OCI-LY7 (cell line): ENCODE results near the gene PSMD7. TPM values are rescaled to one million over a fixed set of nuclear protein-coding genes. Genes with fewer than 3 reads are reported as not detected.

Experiments
- BruUV-seq: library from RNA; stranded (reverse); fragments of 400-500 nt; replicated peaks from 2 replicates; lab custom pipeline; 2021; lab: Mats Ljungman, UMichigan
- CTCF ChIA-PET: fragments of 300-600 bp; sonication (Branson Sonifier 250); formaldehyde crosslinking; loops from one replicate; lab custom pipeline; 2022; ENCODE audit warnings: antibody characterized with exemption; ENCODE audit not compliant: unreplicated experiment; lab: Charles Lee
- POLR2A ChIA-PET: fragments of 300-600 bp; sonication (Branson Sonifier 250); formaldehyde crosslinking; loops from one replicate; lab custom pipeline; 2022; ENCODE audit warnings: antibody characterized with exemption; lab: Charles Lee
- DNase-seq: peaks from one replicate; pipeline ENCODE4 v3.0.0-alpha.2; 2015; ENCODE audit warnings: low spot score
- H2AFZ ChIP-seq: fragments of 200-600 bp; sonication (generic), shearing (Covaris generic); 2 replicates; pipeline ENCODE4 v1.6.1; 2014; ENCODE audit warnings: mild to moderate bottlenecking, antibody characterized with exemption, low read length, moderate library complexity
- H3K27ac ChIP-seq: fragments of 200-600 bp; sonication (generic); 2 replicates; pipeline ENCODE4 v1.5.1; 2014; ENCODE audit warnings: mixed run types, low read depth, mild to moderate bottlenecking, moderate library complexity, low read length, inconsistent platforms; ENCODE audit not compliant: poor library complexity, severe bottlenecking
- H3K36me3 ChIP-seq: fragments of 200-600 bp; sonication (generic); 2 replicates; pipeline ENCODE4 v1.6.1; 2014; ENCODE audit warnings: mild to moderate bottlenecking, antibody characterized with exemption, low read length, moderate library complexity, mixed read lengths; ENCODE audit not compliant: insufficient read depth
- H3K4me1 ChIP-seq: fragments of 200-600 bp; sonication (generic); 2 replicates; pipeline ENCODE4 v1.5.1; 2014; ENCODE audit warnings: mild to moderate bottlenecking, low read length; ENCODE audit not compliant: insufficient read depth, poor library complexity, severe bottlenecking
- H3K4me2 ChIP-seq: fragments of 200-600 bp; sonication (generic); 2 replicates; pipeline ENCODE4 v1.6.1; 2014; ENCODE audit warnings: mild to moderate bottlenecking, low read length
- H3K4me3 ChIP-seq: fragments of 200-600 bp; sonication (generic); 2 replicates; pipeline ENCODE4 v1.5.1; 2014; ENCODE audit warnings: mild to moderate bottlenecking, low read depth, low read length; ENCODE audit not compliant: poor library complexity, severe bottlenecking
- H3K79me2 ChIP-seq: fragments of 200-600 bp; sonication (generic); 2 replicates; pipeline ENCODE4 v1.6.1; 2016; ENCODE audit warnings: low read depth, mild to moderate bottlenecking, low read length, moderate library complexity, mixed read lengths; ENCODE audit not compliant: insufficient read depth
- H3K9me2 ChIP-seq: fragments of 200-600 bp; sonication (generic); 2 replicates; pipeline ENCODE4 v1.6.1; 2016; ENCODE audit warnings: mild to moderate bottlenecking, low read length, mixed read lengths; ENCODE audit not compliant: insufficient read depth
- H3K9me3 ChIP-seq: fragments of 200-600 bp; sonication (generic); 2 replicates; pipeline ENCODE4 v1.6.1; 2014; ENCODE audit warnings: mild to moderate bottlenecking, mixed run types, low read length, mixed read lengths
- H4K20me1 ChIP-seq: fragments of 200-600 bp; sonication (generic); 2 replicates; pipeline ENCODE4 v1.6.1; 2014; ENCODE audit warnings: mild to moderate bottlenecking, antibody characterized with exemption, low read length, moderate library complexity, mixed read lengths; ENCODE audit not compliant: insufficient read depth
- EZH2phosphoT487 ChIP-seq: fragments of 200-600 bp; sonication (generic); IDR thresholded peaks from 2 replicates; pipeline ENCODE4 v1.6.1; 2018; ENCODE audit warnings: low read depth, borderline replicate concordance, mild to moderate bottlenecking, mixed run types, antibody characterized with exemption, low read length, moderate library complexity, mixed read lengths
- intact Hi-C: fragments of 100-400 bp; cut with micrococcal nuclease; formaldehyde crosslinking; loops from one replicate; pipeline ENCODE4 v1.10.0; 2022; ENCODE audit not compliant: unreplicated experiment
- total RNA-seq, 2 experiments: library from RNA; depleted of rRNA in 1 of 2; stranded (reverse); fragments of >200 nt in 1 of 2; shearing (Covaris generic) in 1 of 2; gene quantifications; 2 replicates each; pipeline ENCODE4 v1.2.3, GENCODE V29; 2014 to 2022
- TF ChIP-seq, protein P1 (sequence below): fragments of 200-600 bp; sonication (generic); conservative IDR thresholded peaks from 2 replicates; pipeline ENCODE4 v1.5.1; 2014; ENCODE audit warnings: mild to moderate bottlenecking, antibody characterized with exemption, low read length, moderate library complexity, mixed read lengths

The PSMD7 gene
- total RNA-seq, 2 experiments from 2014 or later: 80.6 to 144 TPM

DNA sequence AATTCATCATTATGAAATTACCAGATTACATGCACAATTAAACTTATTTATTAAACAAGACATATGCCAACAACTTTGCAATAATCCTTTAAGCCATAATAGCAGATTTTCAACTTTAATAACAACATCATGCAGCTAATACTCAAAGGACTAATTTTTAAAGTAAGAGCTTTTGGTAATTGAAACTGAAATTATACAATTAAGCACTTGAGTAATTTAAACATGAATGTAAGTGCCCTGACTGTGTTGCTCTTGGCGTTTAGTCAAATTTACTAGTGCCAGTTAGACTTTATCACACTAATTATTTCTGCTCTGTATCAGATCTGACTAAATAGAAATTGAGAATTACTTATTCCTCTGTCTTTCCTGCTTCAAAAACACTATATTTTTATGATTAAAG is 46.8 kb upstream of the PSMD7 start:
- ChIA-PET CTCF (no interaction called here), POLR2A (interaction anchor here (0.7 kb wide), 1 partner anchor 1877 kb away, joined by 3 read pairs; no protein-coding TSS in a partner anchor)
- Histone ChIP-seq H2AFZ (no peak overlapping the region), H3K4me1 (no peaks in the 10 kb centered on the region), H3K27ac (no peak overlapping the region), H3K4me2 (no peak overlapping the region), H3K79me2 (no peaks in the 10 kb centered on the region), H3K36me3 (no peaks in the 10 kb centered on the region), H4K20me1 (no peaks in the 10 kb centered on the region), H3K4me3 (no peak overlapping the region), H3K9me3 (no peaks in the 10 kb centered on the region), H3K9me2 (no peaks in the 10 kb centered on the region)
- intact Hi-C loops: no loop called here
- TF ChIP-seq EZH2phosphoT487: no peak
- TF ChIP-seq, protein P1, sequence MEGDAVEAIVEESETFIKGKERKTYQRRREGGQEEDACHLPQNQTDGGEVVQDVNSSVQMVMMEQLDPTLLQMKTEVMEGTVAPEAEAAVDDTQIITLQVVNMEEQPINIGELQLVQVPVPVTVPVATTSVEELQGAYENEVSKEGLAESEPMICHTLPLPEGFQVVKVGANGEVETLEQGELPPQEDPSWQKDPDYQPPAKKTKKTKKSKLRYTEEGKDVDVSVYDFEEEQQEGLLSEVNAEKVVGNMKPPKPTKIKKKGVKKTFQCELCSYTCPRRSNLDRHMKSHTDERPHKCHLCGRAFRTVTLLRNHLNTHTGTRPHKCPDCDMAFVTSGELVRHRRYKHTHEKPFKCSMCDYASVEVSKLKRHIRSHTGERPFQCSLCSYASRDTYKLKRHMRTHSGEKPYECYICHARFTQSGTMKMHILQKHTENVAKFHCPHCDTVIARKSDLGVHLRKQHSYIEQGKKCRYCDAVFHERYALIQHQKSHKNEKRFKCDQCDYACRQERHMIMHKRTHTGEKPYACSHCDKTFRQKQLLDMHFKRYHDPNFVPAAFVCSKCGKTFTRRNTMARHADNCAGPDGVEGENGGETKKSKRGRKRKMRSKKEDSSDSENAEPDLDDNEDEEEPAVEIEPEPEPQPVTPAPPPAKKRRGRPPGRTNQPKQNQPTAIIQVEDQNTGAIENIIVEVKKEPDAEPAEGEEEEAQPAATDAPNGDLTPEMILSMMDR: no peak
- BruUV-seq: no TSS peak
- no peak for DNase-seq

DNA sequence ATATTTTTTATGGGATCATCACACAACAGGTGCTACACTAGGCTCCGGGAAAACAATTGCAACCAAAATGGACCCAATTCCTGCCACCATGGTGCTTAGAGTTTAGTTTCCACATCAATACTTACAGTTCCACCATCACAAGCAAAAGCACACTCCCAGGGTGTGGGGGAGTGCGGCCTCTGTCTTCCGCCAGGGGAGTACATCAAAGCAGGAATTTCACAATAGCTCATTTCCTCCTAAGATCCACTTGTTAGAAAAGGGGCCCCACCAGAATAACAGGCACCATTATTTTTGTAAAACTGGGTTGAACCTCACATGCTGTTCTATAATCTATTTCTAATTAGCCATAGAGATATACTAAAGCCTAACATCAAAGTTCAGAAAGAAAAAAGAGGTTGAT is 44.3 kb upstream of the PSMD7 start:
- intact Hi-C loops: no loop called here
- no peaks in the 10 kb centered on the region for H4K20me1 ChIP-seq
- no peak overlapping the region for H3K4me3 ChIP-seq
- no peak overlapping the region for H2AFZ ChIP-seq
- H3K4me1 ChIP-seq: no peaks in the 10 kb centered on the region
- no peaks in the 10 kb centered on the region for H3K79me2 ChIP-seq
- no peak overlapping the region for H3K27ac ChIP-seq
- no peaks in the 10 kb centered on the region for H3K9me2 ChIP-seq
- POLR2A ChIA-PET: no interaction called here
- no peaks in the 10 kb centered on the region for H3K36me3 ChIP-seq
- TF ChIP-seq, protein P1: no peak
- CTCF ChIA-PET: no interaction called here
- H3K9me3 ChIP-seq: no peaks in the 10 kb centered on the region
- H3K4me2 ChIP-seq: no peak overlapping the region
- no peak for DNase-seq
- no TSS peak for BruUV-seq

DNA sequence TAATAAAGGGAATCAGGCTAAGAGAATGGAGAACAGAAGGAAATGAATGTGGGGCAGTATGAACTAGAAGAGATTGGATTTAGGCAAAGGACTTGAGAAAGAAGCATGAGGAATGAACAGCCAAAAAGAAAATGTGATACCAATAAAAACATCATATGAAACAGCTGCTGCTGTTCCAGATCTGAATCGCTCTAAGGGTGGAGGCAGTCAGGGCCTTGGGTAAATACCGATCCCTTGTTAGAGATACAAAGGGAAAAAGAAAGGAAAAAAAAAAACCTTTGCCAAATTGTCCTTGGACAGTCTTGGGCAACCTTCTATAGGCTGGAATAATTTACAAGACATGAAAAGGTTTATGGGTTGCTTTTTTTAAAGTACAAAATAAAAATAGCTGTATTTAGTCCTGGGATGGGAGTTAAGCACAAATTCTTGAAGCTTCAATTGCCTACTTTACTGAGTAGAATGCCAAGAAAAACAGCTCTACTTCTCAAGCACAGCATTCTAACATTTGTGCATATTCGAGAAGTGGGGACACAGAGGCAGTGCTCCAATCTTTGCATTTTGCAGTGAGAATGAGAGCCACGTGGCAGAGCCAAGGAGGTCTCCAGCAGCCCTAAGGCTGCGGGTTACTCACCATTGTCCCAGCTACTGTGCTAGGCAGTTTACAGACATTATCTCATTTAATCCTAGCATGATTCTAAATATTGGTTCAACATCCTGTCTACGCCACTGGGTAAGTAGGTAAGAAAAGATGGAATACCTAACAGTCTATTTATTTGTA is 43.3 kb upstream of the PSMD7 start:
- H3K9me2 ChIP-seq: no peaks in the 10 kb centered on the region
- POLR2A ChIA-PET: interaction anchor here (0.6 kb wide), 1 partner anchor 9 kb away, joined by 3 read pairs; no protein-coding TSS in a partner anchor
- H3K4me3 ChIP-seq: no peak overlapping the region
- no peaks in the 10 kb centered on the region for H3K9me3 ChIP-seq
- H3K4me2 ChIP-seq: no peak overlapping the region
- no peaks in the 10 kb centered on the region for H3K4me1 ChIP-seq
- no peaks in the 10 kb centered on the region for H4K20me1 ChIP-seq
- intact Hi-C loops: no loop called here
- CTCF ChIA-PET: no interaction called here
- H3K36me3 ChIP-seq: no peaks in the 10 kb centered on the region
- no peaks in the 10 kb centered on the region for H3K79me2 ChIP-seq
- TF ChIP-seq, protein P1: no peak
- no peak for TF ChIP-seq EZH2phosphoT487
- no peak overlapping the region for H3K27ac ChIP-seq
- DNase-seq: no peak
- H2AFZ ChIP-seq: no peak overlapping the region
- BruUV-seq: no TSS peak
